ENCODE data around the gene OPHN1. TPM values are rescaled to one million over a fixed set of nuclear protein-coding genes. Genes with fewer than 3 reads are reported as not detected.

Gene OPHN1
- total RNA-seq, 4 donors from 2014 or later, result 4.9 to 20.1 (median 8.1) TPM

DNA sequence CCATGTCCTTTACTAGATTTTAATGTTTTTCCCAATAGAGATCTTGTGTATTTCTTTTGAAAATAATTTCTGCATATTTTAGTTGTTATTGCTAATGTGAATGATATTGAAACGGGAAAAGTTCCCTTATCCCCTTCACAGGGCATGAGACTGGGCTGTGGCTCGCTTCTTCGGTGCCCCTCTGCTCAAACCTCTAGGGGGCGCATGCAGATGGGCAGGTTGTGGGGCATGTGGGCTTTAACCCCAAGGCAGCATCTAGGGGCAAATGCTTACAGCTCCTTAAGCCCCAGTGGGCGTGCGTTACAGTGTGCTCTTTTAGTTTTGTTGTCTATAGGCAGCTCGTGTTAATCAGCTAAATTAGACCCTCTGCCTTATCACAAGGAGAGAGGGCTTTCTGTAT is 194.7 kb downstream of the OPHN1 start:
- DNase-seq (ENCODE audit: low spot score in 2 of 2), result no peak
- no peak for TF ChIP-seq POLR2A (IDR thresholded peaks at IDR 0.05)
- TF ChIP-seq, protein P1, sequence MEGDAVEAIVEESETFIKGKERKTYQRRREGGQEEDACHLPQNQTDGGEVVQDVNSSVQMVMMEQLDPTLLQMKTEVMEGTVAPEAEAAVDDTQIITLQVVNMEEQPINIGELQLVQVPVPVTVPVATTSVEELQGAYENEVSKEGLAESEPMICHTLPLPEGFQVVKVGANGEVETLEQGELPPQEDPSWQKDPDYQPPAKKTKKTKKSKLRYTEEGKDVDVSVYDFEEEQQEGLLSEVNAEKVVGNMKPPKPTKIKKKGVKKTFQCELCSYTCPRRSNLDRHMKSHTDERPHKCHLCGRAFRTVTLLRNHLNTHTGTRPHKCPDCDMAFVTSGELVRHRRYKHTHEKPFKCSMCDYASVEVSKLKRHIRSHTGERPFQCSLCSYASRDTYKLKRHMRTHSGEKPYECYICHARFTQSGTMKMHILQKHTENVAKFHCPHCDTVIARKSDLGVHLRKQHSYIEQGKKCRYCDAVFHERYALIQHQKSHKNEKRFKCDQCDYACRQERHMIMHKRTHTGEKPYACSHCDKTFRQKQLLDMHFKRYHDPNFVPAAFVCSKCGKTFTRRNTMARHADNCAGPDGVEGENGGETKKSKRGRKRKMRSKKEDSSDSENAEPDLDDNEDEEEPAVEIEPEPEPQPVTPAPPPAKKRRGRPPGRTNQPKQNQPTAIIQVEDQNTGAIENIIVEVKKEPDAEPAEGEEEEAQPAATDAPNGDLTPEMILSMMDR (IDR thresholded peaks at IDR 0.05), result no peak
- 59 to 90% methylated on average over 7 of the region's 7 CpGs for WGBS, 2 donors
- no peak overlapping the region for H3K4me3 ChIP-seq (ENCODE audit: low read depth, poor library complexity, severe bottlenecking)
- intact Hi-C loops (cut with DNase I; ENCODE audit: low total_unique reads), result no loop called here

DNA sequence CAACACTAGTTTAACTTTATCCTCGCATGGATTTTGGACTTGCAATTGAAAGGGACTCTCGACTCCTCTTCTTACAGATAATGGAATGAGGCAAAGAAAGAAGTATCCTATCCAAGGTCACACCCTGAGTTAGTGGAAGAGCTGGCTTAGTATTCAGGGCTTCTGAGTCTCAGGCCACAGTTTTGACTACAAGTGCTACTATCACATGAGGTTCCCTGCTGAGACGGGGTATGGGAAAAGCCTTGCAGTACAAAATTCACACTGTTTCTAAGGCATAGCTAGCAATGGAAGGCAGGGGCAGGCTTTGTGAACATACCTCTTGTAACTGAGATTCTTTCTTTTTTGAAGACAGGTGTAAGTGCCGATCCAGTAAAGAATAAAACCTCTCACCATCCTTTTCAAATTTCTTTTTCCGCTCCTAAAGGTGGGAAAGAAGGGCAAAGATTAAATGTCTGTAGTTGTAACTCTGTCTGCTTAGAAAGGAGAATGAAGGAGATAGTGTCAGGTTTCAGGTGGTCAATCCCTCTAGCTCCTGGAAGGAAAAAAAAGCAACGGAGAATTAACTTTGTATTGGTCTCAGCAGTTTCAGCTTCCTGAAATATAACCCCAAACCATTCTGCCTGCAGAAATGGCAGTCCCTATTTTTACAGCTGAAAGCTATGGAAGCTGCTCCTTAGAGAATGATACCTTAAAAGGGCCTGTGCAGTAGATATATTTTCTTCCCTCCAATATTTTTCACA is 199.0 kb downstream of the OPHN1 start:
- DNase-seq (ENCODE audit: low spot score in 2 of 2), result no peak
- WGBS, 2 donors, result 74 to 88% methylated on average over 6 of the region's 6 CpGs
- H3K4me3 ChIP-seq (ENCODE audit: low read depth, poor library complexity, severe bottlenecking), result no peak overlapping the region
- intact Hi-C loops (cut with DNase I; ENCODE audit: low total_unique reads), result no loop called here
- TF ChIP-seq, protein P1 (IDR thresholded peaks at IDR 0.05), result no peak
- TF ChIP-seq POLR2A (IDR thresholded peaks at IDR 0.05), result no peak

DNA sequence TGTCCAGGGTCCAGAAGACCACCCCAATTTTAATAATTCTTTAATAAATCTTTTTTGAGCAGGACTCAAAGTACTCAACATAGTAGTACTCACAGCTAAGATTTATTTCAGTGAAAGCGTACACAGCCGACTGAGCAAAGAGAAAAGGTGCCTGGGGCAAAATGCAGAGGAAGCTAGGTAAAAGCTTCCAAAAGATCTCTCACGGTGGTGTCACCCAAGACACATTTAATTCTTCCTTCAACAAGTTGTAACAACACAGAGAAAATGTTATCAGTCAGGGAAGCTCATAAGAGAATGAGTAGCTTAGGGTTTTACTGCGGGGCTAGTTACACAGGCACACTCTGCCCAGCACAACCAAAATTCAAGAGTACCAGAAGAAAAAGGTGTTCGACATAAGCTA is 201.1 kb downstream of the OPHN1 start:
- DNase-seq (ENCODE audit: low spot score in 2 of 2), result no peak
- TF ChIP-seq, protein P1 (IDR thresholded peaks at IDR 0.05), result no peak
- TF ChIP-seq POLR2A (IDR thresholded peaks at IDR 0.05), result no peak
- no peak overlapping the region for H3K4me3 ChIP-seq (ENCODE audit: low read depth, poor library complexity, severe bottlenecking)
- WGBS, 2 donors, result 47 to 50% methylated on average over 5 of the region's 5 CpGs
- intact Hi-C loops (cut with DNase I; ENCODE audit: low total_unique reads), result no loop called here

DNA sequence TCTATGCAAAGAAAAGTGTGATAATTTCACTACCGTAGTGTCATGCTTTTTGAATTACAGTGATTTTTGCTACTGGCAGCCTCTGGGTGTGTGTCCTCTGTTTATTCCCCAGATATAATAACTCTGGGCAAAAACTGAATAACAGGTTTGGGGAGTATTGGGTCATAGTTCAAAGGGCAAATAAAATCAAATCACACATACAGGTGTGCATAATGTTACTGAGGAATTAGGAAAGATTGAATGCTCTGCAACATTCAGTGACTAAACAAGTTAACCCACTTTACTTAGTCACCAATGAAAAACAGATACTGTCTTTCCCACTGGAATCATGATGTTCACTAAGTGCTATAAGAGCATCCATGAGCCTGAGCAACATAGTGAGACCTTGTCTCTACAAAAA is 224.3 kb downstream of the OPHN1 start:
- no peak overlapping the region for H3K4me3 ChIP-seq (ENCODE audit: low read depth, poor library complexity, severe bottlenecking)
- 84 to 94% methylated on average over 1 of the region's 1 CpG for WGBS, 2 donors
- intact Hi-C loops (cut with DNase I; ENCODE audit: low total_unique reads), result no loop called here
- TF ChIP-seq, protein P1 (IDR thresholded peaks at IDR 0.05), result no peak
- no peak for TF ChIP-seq POLR2A (IDR thresholded peaks at IDR 0.05)
- DNase-seq (ENCODE audit: low spot score in 2 of 2), result no peak

DNA sequence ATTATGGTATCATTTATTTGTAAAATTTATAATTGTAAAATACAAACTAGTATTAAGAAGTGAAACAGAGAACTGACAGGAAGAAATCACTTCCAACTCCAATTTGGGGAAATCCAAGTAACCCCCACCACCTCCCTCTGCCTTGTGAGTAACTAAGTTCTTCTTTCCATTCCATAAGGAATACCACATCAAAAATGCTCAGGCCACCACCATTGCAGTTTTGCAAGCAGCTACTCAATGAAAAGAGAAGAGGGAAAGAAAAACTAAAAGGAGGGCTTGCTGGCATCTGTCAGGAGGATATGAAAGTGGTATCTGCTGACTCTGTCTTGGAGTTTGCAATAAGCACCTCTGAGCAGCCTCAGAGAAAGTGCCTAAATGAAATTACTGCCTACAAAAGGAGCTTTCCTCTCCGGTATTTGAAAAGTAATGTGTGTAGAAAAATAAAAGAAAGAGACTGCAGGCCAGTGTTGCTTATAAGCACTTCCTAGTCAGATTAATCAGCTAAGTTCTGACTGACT is 228.7 kb downstream of the OPHN1 start:
- DNase-seq (ENCODE audit: low spot score in 2 of 2), result no peak
- intact Hi-C loops (cut with DNase I; ENCODE audit: low total_unique reads), result no loop called here
- no peak overlapping the region for H3K4me3 ChIP-seq (ENCODE audit: low read depth, poor library complexity, severe bottlenecking)
- TF ChIP-seq, protein P1 (IDR thresholded peaks at IDR 0.05), result no peak
- TF ChIP-seq POLR2A (IDR thresholded peaks at IDR 0.05), result no peak
- 79 to 89% methylated on average over 1 of the region's 1 CpG for WGBS, 2 donors

Data from lower leg skin (tissue), 4 donors.